ENCODE measurements around the gene SNX13.

DNA sequence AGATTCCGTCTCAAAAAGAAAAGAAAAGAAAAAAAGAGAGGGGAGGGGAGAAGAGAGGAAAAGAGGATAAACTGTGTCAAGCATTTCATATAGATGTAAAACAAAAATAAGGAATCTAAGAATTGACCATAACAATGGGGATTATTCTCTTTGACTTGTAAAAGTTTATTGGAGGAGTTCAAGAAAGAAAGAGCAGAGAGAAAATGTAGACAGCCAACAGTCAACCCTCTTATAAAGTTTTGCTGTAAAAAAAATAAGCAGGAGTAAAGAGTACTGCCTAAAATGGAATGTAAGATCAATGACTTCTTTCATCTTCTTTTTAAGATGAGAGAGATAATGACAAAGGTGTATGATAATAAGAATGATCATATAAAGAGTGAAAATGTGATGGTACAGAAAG is 87.9 kb downstream of the SNX13 start:
- TF ChIP-seq, protein P1, sequence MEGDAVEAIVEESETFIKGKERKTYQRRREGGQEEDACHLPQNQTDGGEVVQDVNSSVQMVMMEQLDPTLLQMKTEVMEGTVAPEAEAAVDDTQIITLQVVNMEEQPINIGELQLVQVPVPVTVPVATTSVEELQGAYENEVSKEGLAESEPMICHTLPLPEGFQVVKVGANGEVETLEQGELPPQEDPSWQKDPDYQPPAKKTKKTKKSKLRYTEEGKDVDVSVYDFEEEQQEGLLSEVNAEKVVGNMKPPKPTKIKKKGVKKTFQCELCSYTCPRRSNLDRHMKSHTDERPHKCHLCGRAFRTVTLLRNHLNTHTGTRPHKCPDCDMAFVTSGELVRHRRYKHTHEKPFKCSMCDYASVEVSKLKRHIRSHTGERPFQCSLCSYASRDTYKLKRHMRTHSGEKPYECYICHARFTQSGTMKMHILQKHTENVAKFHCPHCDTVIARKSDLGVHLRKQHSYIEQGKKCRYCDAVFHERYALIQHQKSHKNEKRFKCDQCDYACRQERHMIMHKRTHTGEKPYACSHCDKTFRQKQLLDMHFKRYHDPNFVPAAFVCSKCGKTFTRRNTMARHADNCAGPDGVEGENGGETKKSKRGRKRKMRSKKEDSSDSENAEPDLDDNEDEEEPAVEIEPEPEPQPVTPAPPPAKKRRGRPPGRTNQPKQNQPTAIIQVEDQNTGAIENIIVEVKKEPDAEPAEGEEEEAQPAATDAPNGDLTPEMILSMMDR (IDR thresholded peaks at IDR 0.05) = no peak
- TF ChIP-seq POLR2A (IDR thresholded peaks at IDR 0.05) = no peak

Measured in esophagus squamous epithelium (tissue), 4 donors.